SKM-1 (cell line): Measurements from ENCODE around the gene UNKL.

ENCODE experiments used
- DNase-seq: peaks from one replicate; lab custom pipeline; 2025; ENCODE audit not compliant: unreplicated experiment; lab: John Stamatoyannopoulos, UW

UNKL gene

GRCh38 chr16:1414532-1415260 is at the start of gene UNKL:
Gene UNKL (minus strand): TSS chr16:1414704. CDS start chr16:1414691, 13 bp downstream.
- no peak for DNase-seq

- DNase-seq = no peak
Observed at GRCh38 chr16:1461146-1461545, 46.6 kb upstream of the UNKL start.

- DNase-seq = no peak
Observed at GRCh38 chr16:1460602-1461138, 46.2 kb upstream of the UNKL start.

GRCh38 chr16:1459967-1460366 is 45.5 kb upstream of the UNKL start:
- no peak for DNase-seq

GRCh38 chr16:1458977-1459341 is 44.5 kb upstream of the UNKL start:
- DNase-seq = no peak

- DNase-seq = no peak
Observed at GRCh38 chr16:1458336-1458976, 44.0 kb upstream of the UNKL start.

- no peak for DNase-seq
Observed at GRCh38 chr16:1457489-1458245, 43.2 kb upstream of the UNKL start.

GRCh38 chr16:1456951-1457350 is 42.4 kb upstream of the UNKL start:
- no peak for DNase-seq

- no peak for DNase-seq
Observed at GRCh38 chr16:1455190-1456171, 41.0 kb upstream of the UNKL start.

GRCh38 chr16:1454561-1454960 is 40.1 kb upstream of the UNKL start:
- DNase-seq = no peak

- DNase-seq = no peak
Observed at GRCh38 chr16:1453316-1453715, 38.8 kb upstream of the UNKL start.

- DNase-seq = no peak
Observed at GRCh38 chr16:1452530-1452929, 38.0 kb upstream of the UNKL start.

- no peak for DNase-seq
Observed at GRCh38 chr16:1451702-1452392, 37.3 kb upstream of the UNKL start.

- no peak for DNase-seq
Observed at GRCh38 chr16:1450841-1451240, 36.3 kb upstream of the UNKL start.

GRCh38 chr16:1450218-1450617 is 35.7 kb upstream of the UNKL start:
- DNase-seq = no peak

GRCh38 chr16:1449201-1449788 is 34.8 kb upstream of the UNKL start:
- no peak for DNase-seq

GRCh38 chr16:1448536-1449116 is 34.1 kb upstream of the UNKL start:
- DNase-seq = no peak

- no peak for DNase-seq
Observed at GRCh38 chr16:1447965-1448364, 33.5 kb upstream of the UNKL start.
